ENCODE measurements around the gene EVI2B.
"Not testable (repeated sequence)": the region's sequence is repeated elsewhere in the genome, so short reads cannot be mapped to it uniquely, and the experiment has no call there.

The EVI2B gene

GRCh38 chr17:31269036-31269577, 44.7 kb downstream of the EVI2B start:
- DNase-seq, result no peak

GRCh38 chr17:31266042-31266441, 47.8 kb downstream of the EVI2B start:
- no peak for DNase-seq

- DNase-seq, result not testable (repeated sequence)
These were observed 50.9 kb downstream of the EVI2B start for GRCh38 chr17:31262923-31263322.

- no peak for DNase-seq
These were observed 52.3 kb downstream of the EVI2B start for GRCh38 chr17:31261601-31262000.

GRCh38 chr17:31260151-31260550, 53.7 kb downstream of the EVI2B start:
- DNase-seq, result no peak

GRCh38 chr17:31256936-31257335, 56.9 kb downstream of the EVI2B start:
- no peak for DNase-seq

GRCh38 chr17:31254654-31255053, 59.2 kb downstream of the EVI2B start:
- no peak for DNase-seq

All from fibroblast of upper back skin (primary cell).